ENCODE measurements around the gene XRCC5. TPM values are rescaled to one million over a fixed set of nuclear protein-coding genes. Genes with fewer than 3 reads are reported as not detected.

XRCC5 gene
- total RNA-seq, 4 donors from 2014 or later: 134 to 164 (median 147) TPM

DNA sequence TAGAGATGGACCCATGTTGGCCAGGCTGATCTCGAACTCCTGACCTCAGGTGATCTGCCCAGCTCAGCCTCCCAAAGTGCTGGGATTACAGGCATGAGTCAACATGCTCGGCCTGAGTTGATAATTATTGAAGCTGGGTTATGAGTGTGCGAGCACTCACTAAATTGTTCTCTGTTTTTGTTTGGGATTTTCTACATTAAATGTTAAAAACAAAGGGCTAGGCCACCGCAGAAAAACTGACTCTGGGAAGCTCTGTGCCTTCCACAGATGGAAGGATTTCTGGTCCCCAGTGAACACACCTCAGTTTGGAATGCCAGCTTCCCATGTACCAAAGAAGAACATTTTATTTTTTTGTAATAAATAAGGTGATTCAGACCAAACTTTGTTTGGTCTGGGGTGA is 83.0 kb downstream of the XRCC5 start:
- Histone ChIP-seq H3K4me3 (no peak overlapping the region), H3K27ac (no peak overlapping the region), H3K36me3 (peaks cover 0 to 61% (median under 1%) of the 10 kb centered on the region in 3 donors), H3K9me3 (no peaks in the 10 kb centered on the region), H3K27me3 (no peaks in the 10 kb centered on the region), H3K4me1 (peaks cover 0 to 29% (median 3%) of the 10 kb centered on the region in 4 donors)
- 89 to 90% methylated on average over 4 of the region's 4 CpGs for WGBS, 2 donors
- no peak for DNase-seq (ENCODE audit: low spot score in 2 of 2)
- TF ChIP-seq POLR2A (IDR thresholded peaks at IDR 0.05): no peak
- TF ChIP-seq, protein P1, sequence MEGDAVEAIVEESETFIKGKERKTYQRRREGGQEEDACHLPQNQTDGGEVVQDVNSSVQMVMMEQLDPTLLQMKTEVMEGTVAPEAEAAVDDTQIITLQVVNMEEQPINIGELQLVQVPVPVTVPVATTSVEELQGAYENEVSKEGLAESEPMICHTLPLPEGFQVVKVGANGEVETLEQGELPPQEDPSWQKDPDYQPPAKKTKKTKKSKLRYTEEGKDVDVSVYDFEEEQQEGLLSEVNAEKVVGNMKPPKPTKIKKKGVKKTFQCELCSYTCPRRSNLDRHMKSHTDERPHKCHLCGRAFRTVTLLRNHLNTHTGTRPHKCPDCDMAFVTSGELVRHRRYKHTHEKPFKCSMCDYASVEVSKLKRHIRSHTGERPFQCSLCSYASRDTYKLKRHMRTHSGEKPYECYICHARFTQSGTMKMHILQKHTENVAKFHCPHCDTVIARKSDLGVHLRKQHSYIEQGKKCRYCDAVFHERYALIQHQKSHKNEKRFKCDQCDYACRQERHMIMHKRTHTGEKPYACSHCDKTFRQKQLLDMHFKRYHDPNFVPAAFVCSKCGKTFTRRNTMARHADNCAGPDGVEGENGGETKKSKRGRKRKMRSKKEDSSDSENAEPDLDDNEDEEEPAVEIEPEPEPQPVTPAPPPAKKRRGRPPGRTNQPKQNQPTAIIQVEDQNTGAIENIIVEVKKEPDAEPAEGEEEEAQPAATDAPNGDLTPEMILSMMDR (IDR thresholded peaks at IDR 0.05): no peak
- no peak for TF ChIP-seq EP300 (IDR thresholded peaks at IDR 0.05)

DNA sequence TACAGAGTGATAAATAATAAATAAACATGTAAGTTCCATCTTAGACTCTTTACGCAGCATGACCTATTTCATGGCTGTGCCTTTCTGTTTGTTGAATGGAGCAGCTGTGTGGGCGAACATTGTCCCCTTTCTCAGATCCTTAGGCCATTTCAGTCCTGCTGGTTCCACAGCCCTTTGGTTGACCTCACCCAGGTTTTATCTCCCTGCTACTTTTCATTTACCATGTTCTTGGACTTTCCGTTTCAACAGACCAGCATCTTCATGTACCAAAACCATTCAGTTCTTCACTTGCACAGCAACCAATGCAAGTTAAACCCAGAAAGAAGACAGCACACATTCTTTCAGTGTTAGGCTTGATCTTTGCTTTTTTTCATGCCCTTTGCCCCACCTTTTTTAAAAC is 83.8 kb downstream of the XRCC5 start:
- Histone ChIP-seq H3K27ac (no peak overlapping the region), H3K4me3 (no peak overlapping the region), H3K36me3 (peaks cover 0 to 68% (median 8%) of the 10 kb centered on the region in 3 donors), H3K9me3 (no peaks in the 10 kb centered on the region), H3K4me1 (peaks cover 0 to 22% (median 3%) of the 10 kb centered on the region in 4 donors), H3K27me3 (no peaks in the 10 kb centered on the region)
- TF ChIP-seq POLR2A (IDR thresholded peaks at IDR 0.05) (no peak), EP300 (IDR thresholded peaks at IDR 0.05) (no peak)
- TF ChIP-seq, protein P1 (IDR thresholded peaks at IDR 0.05): no peak
- DNase-seq (ENCODE audit: low spot score in 2 of 2): no peak
- WGBS, 2 donors: 90 to 92% methylated on average over 3 of the region's 3 CpGs

- 93 to 97% methylated on average over 3 of the region's 3 CpGs for WGBS, 2 donors
These were observed 84.9 kb downstream of the XRCC5 start for GRCh38 chr2:216194013-216194412.

GRCh38 chr2:216194561-216194960 is 85.4 kb downstream of the XRCC5 start:
- Histone ChIP-seq H3K27ac (no peak overlapping the region), H3K27me3 (no peaks in the 10 kb centered on the region), H3K4me1 (peaks cover 0 to 6% (median 0%) of the 10 kb centered on the region in 4 donors), H3K36me3 (peaks cover 0 to 84% (median 10%) of the 10 kb centered on the region in 3 donors), H3K9me3 (no peaks in the 10 kb centered on the region), H3K4me3 (no peak overlapping the region)
- DNase-seq (ENCODE audit: low spot score in 2 of 2): no peak
- TF ChIP-seq POLR2A (IDR thresholded peaks at IDR 0.05): no peak
- no peak for TF ChIP-seq EP300 (IDR thresholded peaks at IDR 0.05)
- TF ChIP-seq, protein P1 (IDR thresholded peaks at IDR 0.05): no peak
- 74 to 95% methylated on average over 4 of the region's 4 CpGs for WGBS, 2 donors

More at GRCh38 chr2:216194013-216194412, 84.9 kb downstream of the XRCC5 start:
- H3K9me3 ChIP-seq: no peaks in the 10 kb centered on the region
- H3K27me3 ChIP-seq: no peaks in the 10 kb centered on the region
- TF ChIP-seq, protein P1 (IDR thresholded peaks at IDR 0.05): no peak
- TF ChIP-seq EP300 (IDR thresholded peaks at IDR 0.05) (no peak), POLR2A (IDR thresholded peaks at IDR 0.05) (no peak)
- no peak overlapping the region for H3K27ac ChIP-seq
- peaks cover 0 to 78% (median 10%) of the 10 kb centered on the region in 3 donors for H3K36me3 ChIP-seq
- H3K4me3 ChIP-seq: no peak overlapping the region
- peaks cover 0 to 12% (median 2%) of the 10 kb centered on the region in 4 donors for H3K4me1 ChIP-seq
- no peak for DNase-seq (ENCODE audit: low spot score in 2 of 2)

DNA sequence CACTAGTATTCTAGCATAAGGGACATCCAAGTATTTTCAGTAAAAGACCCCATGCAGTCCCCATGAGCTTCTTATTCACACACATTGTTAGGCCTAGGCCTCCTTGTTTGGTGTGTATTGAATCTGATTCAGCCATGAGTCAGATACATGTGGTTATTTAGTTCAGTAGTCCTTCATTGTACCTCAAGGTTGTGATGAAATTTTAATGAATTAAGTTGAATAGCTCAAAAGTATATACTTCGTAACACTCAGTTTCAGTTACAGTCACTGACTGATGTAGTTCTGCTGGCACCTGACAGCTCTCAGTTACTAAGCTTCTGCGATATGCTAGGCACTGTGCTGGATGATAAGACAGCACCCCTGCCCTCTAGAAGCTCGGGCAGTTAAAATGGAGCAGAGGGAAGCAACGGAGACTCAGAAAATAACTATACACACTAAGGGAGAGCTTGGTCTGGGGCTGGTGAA is 86.4 kb downstream of the XRCC5 start:
- WGBS, 2 donors: 87 to 88% methylated on average over 4 of the region's 4 CpGs

More for the DNA sequence above, 86.4 kb downstream of the XRCC5 start:
- Histone ChIP-seq H3K27me3 (no peaks in the 10 kb centered on the region), H3K4me1 (no peaks in the 10 kb centered on the region), H3K4me3 (no peak overlapping the region), H3K36me3 (peaks cover 0 to 93% (median 13%) of the 10 kb centered on the region in 3 donors), H3K27ac (no peak overlapping the region), H3K9me3 (no peaks in the 10 kb centered on the region)
- TF ChIP-seq POLR2A (IDR thresholded peaks at IDR 0.05): no peak
- TF ChIP-seq EP300 (IDR thresholded peaks at IDR 0.05): no peak
- TF ChIP-seq, protein P1 (IDR thresholded peaks at IDR 0.05): no peak
- DNase-seq (ENCODE audit: low spot score in 2 of 2): no peak

All from tibial nerve (tissue), 4 donors.